ENCODE results near the gene RASGEF1C.
"Not testable (repeated sequence)": the region's sequence is repeated elsewhere in the genome, so short reads cannot be mapped to it uniquely, and the experiment has no call there.

RASGEF1C gene

GRCh38 chr5:180135128-180135955 is 73.7 kb downstream of the RASGEF1C start:
- peak; percentile 6 for DNase-seq

DNA sequence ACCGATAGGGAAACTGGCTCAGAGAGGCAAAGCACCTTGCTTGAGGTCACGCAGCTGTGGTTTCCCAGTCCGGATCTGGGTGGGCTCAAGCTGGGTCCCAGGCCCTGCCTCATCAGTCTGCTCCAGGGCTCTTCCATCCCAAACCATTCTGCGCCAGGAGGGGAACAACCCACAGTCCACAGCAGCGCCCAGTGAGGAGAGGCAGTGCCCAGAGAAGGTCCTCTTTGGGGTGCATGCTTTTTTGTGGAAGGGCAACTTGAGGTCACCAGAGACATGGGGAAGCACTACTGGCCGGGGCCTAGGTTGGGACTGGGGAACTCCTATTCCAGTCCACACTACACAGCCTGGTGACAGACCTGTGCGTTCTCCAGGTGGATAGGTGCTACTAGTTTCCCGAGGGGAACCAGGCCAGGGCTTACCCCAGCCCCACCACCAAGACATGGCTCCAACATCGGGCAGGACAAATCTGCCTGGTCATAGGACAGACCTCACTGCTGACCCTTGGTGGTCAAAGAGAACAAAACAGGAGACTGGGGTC is 75.0 kb downstream of the RASGEF1C start:
- DNase-seq: no peak

- no peak for DNase-seq
Observed at GRCh38 chr5:180133551-180133950, 75.5 kb downstream of the RASGEF1C start.

GRCh38 chr5:180133060-180133459 is 76.0 kb downstream of the RASGEF1C start:
- no peak for DNase-seq

GRCh38 chr5:180130876-180131740 is 77.9 kb downstream of the RASGEF1C start:
- no peak for DNase-seq

DNA sequence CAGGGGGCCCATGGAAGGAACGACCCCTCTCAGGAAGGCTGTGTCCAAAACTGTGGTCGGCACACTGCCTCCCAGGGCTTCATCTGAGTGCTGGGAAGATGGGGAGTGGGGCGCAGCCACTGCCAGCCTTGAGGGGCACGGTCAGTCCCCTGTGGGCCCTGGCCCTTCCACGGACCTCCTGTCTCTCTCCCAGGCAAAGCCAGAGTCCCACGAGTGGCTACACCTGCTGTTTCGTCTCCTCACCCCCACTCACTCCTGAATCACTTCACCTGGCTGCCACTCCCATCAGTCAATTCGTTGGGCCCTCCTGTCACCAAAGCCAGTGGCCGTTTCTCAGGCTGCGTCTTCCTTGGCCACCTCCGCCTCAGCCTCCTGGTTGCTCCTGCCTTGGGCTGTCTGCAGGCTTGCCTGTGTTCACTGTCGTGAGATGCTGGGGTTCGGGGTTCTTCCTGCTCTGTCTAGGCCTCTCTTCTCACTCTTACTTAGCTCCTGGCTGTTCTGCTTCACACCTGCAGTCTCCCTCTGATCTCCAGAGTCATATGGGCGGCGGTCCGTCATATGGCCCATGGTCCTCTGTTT is 78.6 kb downstream of the RASGEF1C start:
- DNase-seq: no peak

DNA sequence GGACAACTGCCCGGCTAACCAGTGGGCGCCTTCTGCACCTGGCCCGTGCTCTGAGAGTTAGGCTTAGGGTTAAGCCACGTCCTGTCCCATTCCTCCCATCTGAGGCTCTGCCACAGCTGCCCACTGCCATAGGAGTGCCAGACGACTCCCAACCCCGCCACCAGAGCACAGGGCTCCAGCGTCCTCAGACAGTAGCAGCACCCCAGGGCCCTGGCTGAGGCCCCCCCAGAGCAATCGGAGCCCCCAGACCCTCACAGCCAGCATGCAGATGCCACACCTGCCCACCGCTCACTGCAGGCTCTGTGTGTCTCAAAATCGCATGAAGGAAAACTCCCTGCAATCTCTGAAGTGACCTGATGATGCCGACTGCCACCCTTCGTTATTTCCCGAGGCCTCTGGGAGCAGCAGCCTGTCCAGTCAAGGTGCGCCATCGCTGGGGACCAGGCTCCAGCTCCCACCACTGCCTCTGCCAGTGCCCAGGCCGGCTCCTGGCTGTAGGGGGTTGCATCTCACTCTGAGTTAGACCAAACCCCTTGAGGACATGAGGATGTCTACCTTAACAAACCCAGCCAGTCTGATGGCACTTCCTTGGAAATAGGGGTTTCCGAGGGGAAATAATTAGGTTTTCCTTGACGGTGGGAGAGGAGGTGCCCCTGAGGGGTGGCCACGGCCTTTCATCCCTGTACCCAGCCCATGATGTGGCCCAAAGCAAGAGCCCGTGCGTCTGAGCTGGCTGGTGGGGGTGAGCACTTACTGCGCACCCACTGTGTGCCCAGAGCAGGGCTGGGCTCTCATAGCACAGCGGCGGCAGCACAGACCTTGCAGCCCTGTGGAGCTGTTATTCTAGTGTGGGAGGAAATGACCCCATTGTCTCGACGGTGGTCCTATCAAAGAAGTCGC is 79.5 kb downstream of the RASGEF1C start:
- DNase-seq: no peak

GRCh38 chr5:180128671-180129261 is 80.2 kb downstream of the RASGEF1C start:
- no peak for DNase-seq

GRCh38 chr5:180127682-180128670 is 81.0 kb downstream of the RASGEF1C start:
- DNase-seq: no peak

- DNase-seq: no peak
Observed at GRCh38 chr5:180126716-180127681, 82.0 kb downstream of the RASGEF1C start.

DNA sequence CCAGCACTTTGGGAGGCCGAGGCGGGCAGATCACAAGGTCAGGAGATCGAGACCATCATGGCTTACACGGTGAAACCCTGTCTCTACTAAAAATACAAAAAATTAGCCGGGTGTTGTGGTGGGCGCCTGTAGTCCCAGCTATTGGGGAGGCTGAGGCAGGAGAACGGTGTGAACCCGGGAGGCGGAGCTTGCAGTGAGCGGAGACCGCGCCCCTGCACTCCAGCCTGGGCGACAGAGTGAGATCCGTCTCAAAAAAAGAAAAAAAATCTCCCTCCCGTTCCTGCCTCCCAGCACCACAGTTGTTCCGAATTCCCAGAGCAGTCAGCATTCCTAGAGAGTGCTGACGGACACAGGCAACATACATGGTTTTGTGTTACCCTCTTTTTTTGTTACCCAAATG is 82.9 kb downstream of the RASGEF1C start:
- DNase-seq: not testable (repeated sequence)

DNA sequence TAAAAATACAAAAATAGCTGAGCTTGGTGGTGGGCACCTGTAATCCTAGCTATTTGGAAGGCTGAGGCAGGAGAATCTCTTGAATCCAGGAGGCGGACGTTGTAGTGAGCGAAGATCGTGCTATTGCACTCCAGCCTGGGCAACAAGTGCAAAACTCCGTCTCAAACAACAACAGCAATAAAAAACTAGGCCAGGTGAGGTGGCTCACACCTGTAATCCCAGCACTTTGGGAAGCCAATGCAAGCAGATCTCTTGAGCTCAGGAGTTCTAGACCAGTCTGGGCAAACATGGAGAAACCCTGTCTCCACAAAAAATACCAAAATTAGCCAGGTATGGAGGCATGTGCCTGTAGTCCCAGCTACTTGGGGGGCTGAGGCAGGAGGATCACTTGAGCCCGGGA is 84.3 kb downstream of the RASGEF1C start:
- not testable (repeated sequence) for DNase-seq

DNA sequence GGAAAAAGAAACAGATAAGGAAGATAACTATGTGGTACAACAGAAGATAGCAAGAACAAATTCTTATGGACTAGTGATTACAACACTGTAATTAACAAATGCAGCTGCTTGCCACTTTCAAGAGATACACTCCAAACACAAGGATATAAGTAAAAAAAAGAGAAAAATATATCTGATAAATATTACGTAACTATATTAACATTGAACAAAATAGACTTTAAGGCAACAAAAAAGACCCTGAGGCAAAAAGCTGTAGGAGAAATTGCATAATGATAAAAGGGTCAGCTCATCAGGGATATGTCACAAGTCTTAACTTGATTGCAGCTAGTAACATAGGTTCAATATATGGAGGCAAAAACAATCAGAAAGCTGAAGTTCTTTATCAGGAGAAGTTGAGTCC is 86.1 kb downstream of the RASGEF1C start:
- DNase-seq: no peak

GRCh38 chr5:180121826-180122413 is 87.1 kb downstream of the RASGEF1C start:
- no peak for DNase-seq

GRCh38 chr5:180120237-180121101 is 88.5 kb downstream of the RASGEF1C start:
- DNase-seq: no peak

DNA sequence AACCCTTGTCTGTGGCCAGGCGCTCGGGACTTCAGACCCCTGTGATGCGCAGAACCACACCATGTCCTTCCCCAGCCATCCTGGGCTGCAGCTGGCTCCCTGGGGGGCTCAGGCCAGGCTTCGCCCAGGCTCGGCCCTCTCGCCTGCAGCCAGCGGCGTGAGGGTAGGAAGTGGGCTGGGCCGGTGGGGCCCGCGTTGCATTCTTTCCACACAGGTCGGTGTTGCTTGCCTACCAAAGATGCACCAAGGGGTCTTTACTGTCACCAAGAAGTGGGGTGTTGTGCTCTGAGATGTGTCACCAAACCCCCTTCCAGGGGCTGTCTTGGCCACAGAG is 89.1 kb downstream of the RASGEF1C start:
- DNase-seq: no peak

GRCh38 chr5:180119031-180119902 is 89.7 kb downstream of the RASGEF1C start:
- DNase-seq: no peak

Data from fibroblast of skin of right biceps (primary cell).